Parathyroid adenoma (tissue), 2 donors: ENCODE measurements around the gene NTN1.

Experiments
- H2AFZ ChIP-seq: fragments of 300-600 bp; sonication (generic); one replicate; pipeline ENCODE4 v1.7.0; 2017; ENCODE audit warnings: antibody characterized with exemption, mild to moderate bottlenecking
- H3K27ac ChIP-seq: fragments of 300-600 bp; sonication (generic); one replicate; pipeline ENCODE4 v1.7.0; 2017
- H3K27me3 ChIP-seq: fragments of 300-600 bp; sonication (generic); one replicate; pipeline ENCODE4 v1.7.0; 2017; ENCODE audit warnings: low read length; ENCODE audit not compliant: control insufficient read depth, insufficient read depth
- H3K36me3 ChIP-seq: fragments of 300-600 bp; sonication (generic); one replicate; pipeline ENCODE4 v1.7.0; 2017; ENCODE audit warnings: low read length; ENCODE audit not compliant: control insufficient read depth, insufficient read depth
- H3K4me1 ChIP-seq: fragments of 300-600 bp; sonication (generic); one replicate; pipeline ENCODE4 v1.7.0; 2017; ENCODE audit warnings: control low read depth
- H3K4me2 ChIP-seq: fragments of 300-600 bp; sonication (generic); one replicate; pipeline ENCODE4 v1.7.0; 2017; ENCODE audit warnings: low read length
- H3K4me3 ChIP-seq: fragments of 300-600 bp; sonication (generic); one replicate; pipeline ENCODE4 v1.7.0; 2017; ENCODE audit warnings: low read depth, low read length
- H3K79me2 ChIP-seq: fragments of 300-600 bp; sonication (generic); one replicate; pipeline ENCODE4 v1.7.0; 2017; ENCODE audit warnings: control low read depth
- H3K9ac ChIP-seq: fragments of 300-600 bp; sonication (generic); one replicate; pipeline ENCODE4 v1.7.0; 2017; ENCODE audit warnings: mild to moderate bottlenecking
- H3K9me3 ChIP-seq: fragments of 300-600 bp; sonication (generic); one replicate; pipeline ENCODE4 v1.7.0; 2017; ENCODE audit warnings: low read length; ENCODE audit not compliant: control insufficient read depth
- CTCF ChIP-seq: fragments of 300-600 bp; sonication (generic); IDR thresholded peaks from one replicate; pipeline ENCODE4 v1.7.0; 2017; ENCODE audit warnings: antibody characterized with exemption, mild to moderate bottlenecking
- donor health status: primary hyperparathyroidism.

Gene NTN1

GRCh38 chr17:9283909-9284308 is 262.6 kb downstream of the NTN1 start:
- H3K79me2 ChIP-seq, result no peaks in the 10 kb centered on the region
- no peak overlapping the region for H3K27ac ChIP-seq

GRCh38 chr17:9284884-9285283 is 263.6 kb downstream of the NTN1 start:
- H3K36me3 ChIP-seq, result no peaks in the 10 kb centered on the region
- H3K4me3 ChIP-seq, result no peak overlapping the region
- no peaks in the 10 kb centered on the region for H3K27me3 ChIP-seq
- no peaks in the 10 kb centered on the region for H3K9me3 ChIP-seq
- H2AFZ ChIP-seq, result no peak overlapping the region
- H3K79me2 ChIP-seq, result no peaks in the 10 kb centered on the region
- no peak overlapping the region for H3K27ac ChIP-seq
- no peak overlapping the region for H3K4me2 ChIP-seq
- TF ChIP-seq CTCF, result no peak
- H3K9ac ChIP-seq, result no peak overlapping the region
- no peaks in the 10 kb centered on the region for H3K4me1 ChIP-seq

More at GRCh38 chr17:9283909-9284308, 262.6 kb downstream of the NTN1 start:
- no peaks in the 10 kb centered on the region for H3K27me3 ChIP-seq
- no peak overlapping the region for H3K4me3 ChIP-seq
- no peaks in the 10 kb centered on the region for H3K4me1 ChIP-seq
- no peaks in the 10 kb centered on the region for H3K36me3 ChIP-seq
- H3K9me3 ChIP-seq, result no peaks in the 10 kb centered on the region
- H3K9ac ChIP-seq, result no peak overlapping the region
- H2AFZ ChIP-seq, result no peak overlapping the region
- no peak for TF ChIP-seq CTCF
- H3K4me2 ChIP-seq, result no peak overlapping the region

- no peaks in the 10 kb centered on the region for H3K79me2 ChIP-seq
- no peak overlapping the region for H3K27ac ChIP-seq
- H2AFZ ChIP-seq, result no peak overlapping the region
- no peak overlapping the region for H3K4me2 ChIP-seq
- H3K4me1 ChIP-seq, result no peaks in the 10 kb centered on the region
- H3K9me3 ChIP-seq, result no peaks in the 10 kb centered on the region
- no peak overlapping the region for H3K4me3 ChIP-seq
- no peak for TF ChIP-seq CTCF
- H3K9ac ChIP-seq, result no peak overlapping the region
- H3K36me3 ChIP-seq, result no peaks in the 10 kb centered on the region
- H3K27me3 ChIP-seq, result no peaks in the 10 kb centered on the region
Measured at GRCh38 chr17:9285602-9286427, 264.5 kb downstream of the NTN1 start.

- Histone ChIP-seq H3K36me3 (no peaks in the 10 kb centered on the region), H3K4me1 (no peaks in the 10 kb centered on the region), H3K27me3 (no peaks in the 10 kb centered on the region), H3K4me3 (no peak overlapping the region), H3K4me2 (no peak overlapping the region), H3K9me3 (no peaks in the 10 kb centered on the region), H3K79me2 (no peaks in the 10 kb centered on the region), H3K27ac (no peak overlapping the region), H3K9ac (no peak overlapping the region), H2AFZ (no peak overlapping the region)
- no peak for TF ChIP-seq CTCF
Measured at GRCh38 chr17:9286434-9286833, 265.1 kb downstream of the NTN1 start.

- Histone ChIP-seq H3K4me1 (no peaks in the 10 kb centered on the region), H3K9ac (no peak overlapping the region), H2AFZ (no peak overlapping the region), H3K79me2 (no peaks in the 10 kb centered on the region), H3K9me3 (no peaks in the 10 kb centered on the region), H3K27me3 (no peaks in the 10 kb centered on the region), H3K4me3 (no peak overlapping the region), H3K4me2 (no peak overlapping the region), H3K36me3 (no peaks in the 10 kb centered on the region), H3K27ac (no peak overlapping the region)
- TF ChIP-seq CTCF, result no peak
Measured at GRCh38 chr17:9287306-9287705, 266.0 kb downstream of the NTN1 start.
